ENCODE results near the gene DOCK9.

The DOCK9 gene

DNA sequence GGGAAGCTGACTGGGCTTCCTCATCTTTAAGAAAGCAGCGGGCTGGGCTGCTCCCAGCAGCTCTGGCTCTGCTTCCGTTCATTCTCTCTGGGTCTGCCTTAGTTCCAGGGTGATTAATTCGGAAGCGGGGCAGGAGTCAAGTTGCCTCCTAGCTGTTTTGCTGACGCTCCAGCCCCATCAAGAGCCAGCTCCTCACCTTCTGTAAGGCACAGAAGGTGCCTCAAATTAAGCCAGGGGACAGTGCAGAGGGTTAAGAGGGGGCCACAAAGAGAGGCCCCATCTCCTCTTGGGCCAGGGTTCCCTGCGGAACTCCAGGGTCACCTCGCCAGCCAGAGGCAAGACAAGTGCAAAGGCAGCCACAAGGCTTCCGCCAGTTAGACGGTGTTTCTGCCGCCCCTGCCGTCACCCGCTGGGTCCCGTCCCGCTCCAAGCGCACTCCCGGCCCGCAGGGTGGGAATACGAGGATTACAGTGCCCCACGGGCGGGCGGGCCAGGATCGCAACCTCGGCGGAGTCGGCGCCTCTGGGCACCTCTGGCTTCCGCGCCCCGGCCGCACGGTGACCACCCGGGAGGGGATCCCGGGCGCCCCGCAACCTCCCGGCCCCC is 225.9 kb downstream of the DOCK9 start:
- Mint-ChIP-seq H3K36me3 (ENCODE audit: low read depth) (no peaks in the 10 kb centered on the region), H3K4me3 (no peak overlapping the region), H3K27ac (no peak overlapping the region), H3K4me1 (ENCODE audit: low read depth) (peaks cover 6% of the 10 kb centered on the region), H3K9me3 (peaks cover 10% of the 10 kb centered on the region), H3K27me3 (peaks cover 68% of the 10 kb centered on the region)

DNA sequence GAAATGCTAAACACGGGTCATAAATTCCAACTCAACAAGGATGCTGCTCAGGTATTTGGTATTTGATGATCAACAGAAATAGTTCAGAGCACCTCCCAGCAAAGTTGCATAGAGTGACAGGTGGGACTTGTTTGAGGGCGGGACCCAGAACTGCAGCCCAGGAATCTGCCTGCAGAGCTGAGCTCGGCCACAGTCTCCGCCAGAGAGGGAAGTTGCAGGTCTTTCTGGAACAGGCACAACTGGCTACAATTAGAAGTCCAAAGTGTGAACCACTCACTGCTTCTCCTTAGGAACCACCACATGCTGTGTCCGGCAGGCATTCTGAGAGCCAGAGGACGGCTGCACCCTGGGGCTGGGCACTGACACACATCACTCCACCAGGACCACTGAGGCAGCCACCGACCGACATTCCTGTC is 226.5 kb downstream of the DOCK9 start:
- Mint-ChIP-seq H3K4me1 (ENCODE audit: low read depth) (peaks cover 6% of the 10 kb centered on the region), H3K27me3 (peaks cover 65% of the 10 kb centered on the region), H3K27ac (no peak overlapping the region), H3K4me3 (no peak overlapping the region), H3K9me3 (peaks cover 10% of the 10 kb centered on the region), H3K36me3 (ENCODE audit: low read depth) (no peaks in the 10 kb centered on the region)

- Mint-ChIP-seq H3K36me3 (ENCODE audit: low read depth) (no peaks in the 10 kb centered on the region), H3K4me1 (ENCODE audit: low read depth) (peaks cover 6% of the 10 kb centered on the region), H3K27me3 (peaks cover 52% of the 10 kb centered on the region), H3K4me3 (no peak overlapping the region), H3K27ac (no peak overlapping the region), H3K9me3 (peaks cover 9% of the 10 kb centered on the region)
These were observed 228.4 kb downstream of the DOCK9 start for GRCh38 chr13:98749501-98749900.

DNA sequence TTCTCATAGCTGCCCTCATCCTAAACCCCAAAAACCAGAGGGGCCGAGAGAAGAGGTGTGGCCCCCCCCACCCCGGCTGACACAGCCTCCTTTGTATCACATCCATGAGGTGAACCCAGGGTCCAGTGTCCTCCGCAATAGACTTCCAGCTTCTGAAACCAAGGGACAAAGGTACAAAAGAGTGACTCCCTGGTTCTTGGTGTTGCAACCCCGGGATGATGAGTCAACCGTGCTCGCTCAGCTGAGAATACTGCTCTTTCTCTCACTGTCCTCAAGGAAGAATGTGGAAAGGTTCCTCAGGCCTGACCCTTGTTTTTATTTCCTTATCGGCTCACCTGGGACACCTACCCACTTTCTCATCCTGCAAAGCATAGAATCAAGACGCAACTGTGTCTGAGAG is 230.9 kb downstream of the DOCK9 start:
- peaks cover 33% of the 10 kb centered on the region for H3K27me3 Mint-ChIP-seq
- H3K27ac Mint-ChIP-seq: no peak overlapping the region

More for the DNA sequence above, 230.9 kb downstream of the DOCK9 start:
- no peak overlapping the region for H3K4me3 Mint-ChIP-seq
- H3K4me1 Mint-ChIP-seq (ENCODE audit: low read depth): peaks cover 3% of the 10 kb centered on the region
- no peaks in the 10 kb centered on the region for H3K36me3 Mint-ChIP-seq (ENCODE audit: low read depth)
- H3K9me3 Mint-ChIP-seq: no peaks in the 10 kb centered on the region

All from stimulated activated naive CD8-positive, alpha-beta T cell treated with anti-CD3 and anti-CD28 coated beads, Interleukin-15, Interleukin-2, amounts not matched to agents 100 ng/mL and 50 ng/mL, for 24 hours (primary cell).